ENCODE data around the gene RNF26.

RNF26 gene

GRCh38 chr11:119366690-119367620, 32.6 kb downstream of the RNF26 start:
- Histone ChIP-seq H3K36me3 (no peaks in the 10 kb centered on the region), H3K9me3 (ENCODE audit: severe bottlenecking) (no peaks in the 10 kb centered on the region), H3K4me3 (ENCODE audit: low read depth, low read length) (no peak overlapping the region), H3K27ac (peak overlapping the region; percentile 92), H3K27me3 (ENCODE audit: insufficient read depth, low read depth, severe bottlenecking) (no peaks in the 10 kb centered on the region)
- TF ChIP-seq, protein P1, sequence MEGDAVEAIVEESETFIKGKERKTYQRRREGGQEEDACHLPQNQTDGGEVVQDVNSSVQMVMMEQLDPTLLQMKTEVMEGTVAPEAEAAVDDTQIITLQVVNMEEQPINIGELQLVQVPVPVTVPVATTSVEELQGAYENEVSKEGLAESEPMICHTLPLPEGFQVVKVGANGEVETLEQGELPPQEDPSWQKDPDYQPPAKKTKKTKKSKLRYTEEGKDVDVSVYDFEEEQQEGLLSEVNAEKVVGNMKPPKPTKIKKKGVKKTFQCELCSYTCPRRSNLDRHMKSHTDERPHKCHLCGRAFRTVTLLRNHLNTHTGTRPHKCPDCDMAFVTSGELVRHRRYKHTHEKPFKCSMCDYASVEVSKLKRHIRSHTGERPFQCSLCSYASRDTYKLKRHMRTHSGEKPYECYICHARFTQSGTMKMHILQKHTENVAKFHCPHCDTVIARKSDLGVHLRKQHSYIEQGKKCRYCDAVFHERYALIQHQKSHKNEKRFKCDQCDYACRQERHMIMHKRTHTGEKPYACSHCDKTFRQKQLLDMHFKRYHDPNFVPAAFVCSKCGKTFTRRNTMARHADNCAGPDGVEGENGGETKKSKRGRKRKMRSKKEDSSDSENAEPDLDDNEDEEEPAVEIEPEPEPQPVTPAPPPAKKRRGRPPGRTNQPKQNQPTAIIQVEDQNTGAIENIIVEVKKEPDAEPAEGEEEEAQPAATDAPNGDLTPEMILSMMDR (IDR thresholded peaks at IDR 0.05; ENCODE audit: low read depth, low read length): no peak
- DNase-seq: peak; percentile 65

GRCh38 chr11:119367661-119368120, 33.4 kb downstream of the RNF26 start:
- Histone ChIP-seq H3K36me3 (no peaks in the 10 kb centered on the region), H3K9me3 (ENCODE audit: severe bottlenecking) (no peaks in the 10 kb centered on the region), H3K4me3 (ENCODE audit: low read depth, low read length) (peak overlapping the region; percentile 31), H3K27me3 (ENCODE audit: insufficient read depth, low read depth, severe bottlenecking) (no peaks in the 10 kb centered on the region), H3K27ac (peak overlapping the region; percentile 92)
- TF ChIP-seq, protein P1 (IDR thresholded peaks at IDR 0.05; ENCODE audit: low read depth, low read length): no peak
- DNase-seq: no peak

- Histone ChIP-seq H3K4me3 (ENCODE audit: low read depth, low read length) (peak overlapping the region; percentile 31), H3K27me3 (ENCODE audit: insufficient read depth, low read depth, severe bottlenecking) (no peaks in the 10 kb centered on the region), H3K27ac (peak overlapping the region; percentile 92), H3K36me3 (no peaks in the 10 kb centered on the region), H3K9me3 (ENCODE audit: severe bottlenecking) (no peaks in the 10 kb centered on the region)
- TF ChIP-seq, protein P1 (IDR thresholded peaks at IDR 0.05; ENCODE audit: low read depth, low read length): no peak
- DNase-seq: peak; percentile 83
Measured at GRCh38 chr11:119368121-119369034, 34.1 kb downstream of the RNF26 start.

GRCh38 chr11:119369132-119369925, 35.0 kb downstream of the RNF26 start:
- Histone ChIP-seq H3K27ac (peak overlapping the region; percentile 92), H3K9me3 (ENCODE audit: severe bottlenecking) (no peaks in the 10 kb centered on the region), H3K4me3 (ENCODE audit: low read depth, low read length) (0 out of 2 replicates have a peak overlapping the region, but pooled peaks have one; percentile 5), H3K36me3 (no peaks in the 10 kb centered on the region), H3K27me3 (ENCODE audit: insufficient read depth, low read depth, severe bottlenecking) (no peaks in the 10 kb centered on the region)
- DNase-seq: no peak
- TF ChIP-seq, protein P1 (IDR thresholded peaks at IDR 0.05; ENCODE audit: low read depth, low read length): no peak

GRCh38 chr11:119370486-119371046, 36.2 kb downstream of the RNF26 start:
- TF ChIP-seq, protein P1 (IDR thresholded peaks at IDR 0.05; ENCODE audit: low read depth, low read length): no peak
- H3K9me3 ChIP-seq (ENCODE audit: severe bottlenecking): no peaks in the 10 kb centered on the region
- H3K27ac ChIP-seq: no peak overlapping the region
- no peaks in the 10 kb centered on the region for H3K27me3 ChIP-seq (ENCODE audit: insufficient read depth, low read depth, severe bottlenecking)
- H3K36me3 ChIP-seq: no peaks in the 10 kb centered on the region
- no peak for DNase-seq
- H3K4me3 ChIP-seq (ENCODE audit: low read depth, low read length): no peak overlapping the region
